Caco-2 (cell line): ENCODE results near the gene JAK1. TPM values are rescaled to one million over a fixed set of nuclear protein-coding genes. Genes with fewer than 3 reads are reported as not detected.

ENCODE experiments used
- BruUV-seq: library from RNA; stranded (reverse); fragments of 400-500 nt; replicated peaks from 2 replicates; lab custom pipeline; 2021; lab: Mats Ljungman, UMichigan
- CTCF ChIA-PET: fragments of 300-600 bp; sonication (Branson Sonifier 250); formaldehyde crosslinking; loops from one replicate; lab custom pipeline; 2022; ENCODE audit warnings: antibody characterized with exemption; lab: Charles Lee
- POLR2A ChIA-PET: fragments of 300-600 bp; sonication (Branson Sonifier 250); formaldehyde crosslinking; loops from one replicate; lab custom pipeline; 2022; ENCODE audit warnings: antibody characterized with exemption; lab: Charles Lee
- DNase-seq, 2 experiments: peaks; one replicate each; pipeline versions ENCODE4 v3.0.0 to v3.0.0-alpha.2; 2020 to 2022
- H3K27me3 ChIP-seq: replicated peaks from 2 replicates; pipeline ENCODE4 v1.6.0; 2011; ENCODE audit warnings: low read length; ENCODE audit not compliant: control insufficient read depth, insufficient read depth
- H3K36me3 ChIP-seq: 2 replicates; pipeline ENCODE4 v1.5.1; 2011; ENCODE audit warnings: low read length; ENCODE audit not compliant: control insufficient read depth, insufficient read depth
- H3K4me1 ChIP-seq: fragments of 250-450 bp; sonication (Bioruptor Pico); 2 replicates; pipeline ENCODE4 v1.5.1; 2020; ENCODE audit warnings: mild to moderate bottlenecking
- H3K4me3 ChIP-seq: 2 replicates; pipeline ENCODE4 v1.5.1; 2011; ENCODE audit warnings: low read depth, mild to moderate bottlenecking, control low read depth, low read length
- H3K9me3 ChIP-seq: fragments of 250-450 bp; sonication (Bioruptor Pico); 2 replicates; pipeline ENCODE4 v1.5.1; 2020; ENCODE audit warnings: mild to moderate bottlenecking, moderate library complexity
- H3K27ac Mint-ChIP-seq: one replicate; pipeline ENCODE4 v1.8.0; 2022; ENCODE audit warnings: mixed read lengths; ENCODE audit not compliant: unreplicated experiment
- H3K27me3 Mint-ChIP-seq: one replicate; pipeline ENCODE4 v1.8.0; 2022; ENCODE audit warnings: mixed read lengths; ENCODE audit not compliant: insufficient read depth, unreplicated experiment
- H3K36me3 Mint-ChIP-seq: one replicate; pipeline ENCODE4 v1.8.0; 2022; ENCODE audit warnings: mild to moderate bottlenecking, mixed read lengths; ENCODE audit not compliant: insufficient read depth, unreplicated experiment
- H3K4me1 Mint-ChIP-seq: one replicate; pipeline ENCODE4 v1.8.0; 2022; ENCODE audit warnings: low read depth, mixed read lengths; ENCODE audit not compliant: unreplicated experiment
- H3K4me3 Mint-ChIP-seq: one replicate; pipeline ENCODE4 v1.8.0; 2022; ENCODE audit warnings: mild to moderate bottlenecking, moderate library complexity, mixed read lengths; ENCODE audit not compliant: unreplicated experiment
- H3K9me3 Mint-ChIP-seq: one replicate; pipeline ENCODE4 v1.8.0; 2022; ENCODE audit warnings: mixed read lengths; ENCODE audit not compliant: unreplicated experiment
- CTCF ChIP-seq, 2 experiments: fragments of 200-600 bp in 1 of 2; IDR thresholded peaks; 1 replicate in 1 of 2; 2 replicates in 1 of 2; pipeline versions ENCODE4 v1.5.1 to v1.8.0; 2011 to 2022; ENCODE audit warnings: antibody characterized with exemption in 1 of 2, control low read depth in 1 of 2, inconsistent platforms in 1 of 2, low read depth in 1 of 2, low read length in 1 of 2, mild to moderate bottlenecking in 1 of 2, moderate library complexity in 1 of 2; ENCODE audit not compliant: insufficient read depth in 1 of 2, severe bottlenecking in 1 of 2, unreplicated experiment in 1 of 2
- intact Hi-C: fragments of 100-400 bp; cut with micrococcal nuclease; formaldehyde crosslinking; loops from one replicate; pipeline ENCODE4 v1.10.0; 2022; ENCODE audit not compliant: unreplicated experiment
- total RNA-seq: library from RNA; stranded (reverse); gene quantifications from 2 replicates; pipeline ENCODE4 v1.2.3, GENCODE V29; 2022

JAK1 gene
- total RNA-seq, 1 experiment from 2014 or later, result 35.5 TPM

GRCh38 chr1:64851664-64852063 is 114.7 kb downstream of the JAK1 start:
- Histone ChIP-seq H3K9me3 (no peaks in the 10 kb centered on the region), H3K27me3 (no peaks in the 10 kb centered on the region), H3K36me3 (no peaks in the 10 kb centered on the region), H3K4me3 (no peak overlapping the region), H3K4me1 (no peaks in the 10 kb centered on the region)
- Mint-ChIP-seq H3K4me3 (no peak overlapping the region), H3K4me1 (no peaks in the 10 kb centered on the region), H3K9me3 (no peaks in the 10 kb centered on the region), H3K27me3 (no peaks in the 10 kb centered on the region), H3K36me3 (no peaks in the 10 kb centered on the region), H3K27ac (no peak overlapping the region)
- ChIA-PET POLR2A (no interaction called here), CTCF (no interaction called here)
- DNase-seq, result no peak
- intact Hi-C loops, result no loop called here
- no peak for TF ChIP-seq CTCF (IDR thresholded peaks at IDR 0.05; ENCODE audit: insufficient read depth in 1 of 2, low read depth in 1 of 2, low read length in 1 of 2, severe bottlenecking in 1 of 2, unreplicated experiment in 1 of 2)
- BruUV-seq, result no TSS peak

GRCh38 chr1:64850846-64851245 is 115.5 kb downstream of the JAK1 start:
- Histone ChIP-seq H3K9me3 (no peaks in the 10 kb centered on the region), H3K4me3 (no peak overlapping the region), H3K27me3 (no peaks in the 10 kb centered on the region), H3K4me1 (no peaks in the 10 kb centered on the region), H3K36me3 (no peaks in the 10 kb centered on the region)
- no peak overlapping the region for H3K4me3 Mint-ChIP-seq
- H3K27ac Mint-ChIP-seq, result no peak overlapping the region
- no peak for TF ChIP-seq CTCF (IDR thresholded peaks at IDR 0.05; ENCODE audit: insufficient read depth in 1 of 2, low read depth in 1 of 2, low read length in 1 of 2, severe bottlenecking in 1 of 2, unreplicated experiment in 1 of 2)
- BruUV-seq, result no TSS peak
- no peak for DNase-seq
- intact Hi-C loops, result no loop called here
- H3K9me3 Mint-ChIP-seq, result no peaks in the 10 kb centered on the region
- ChIA-PET CTCF (no interaction called here), POLR2A (no interaction called here)
- H3K4me1 Mint-ChIP-seq, result no peaks in the 10 kb centered on the region
- H3K36me3 Mint-ChIP-seq, result peaks cover 8% of the 10 kb centered on the region
- no peaks in the 10 kb centered on the region for H3K27me3 Mint-ChIP-seq

GRCh38 chr1:64849942-64850341 is 116.4 kb downstream of the JAK1 start:
- TF ChIP-seq CTCF (IDR thresholded peaks at IDR 0.05; ENCODE audit: insufficient read depth in 1 of 2, low read depth in 1 of 2, low read length in 1 of 2, severe bottlenecking in 1 of 2, unreplicated experiment in 1 of 2), result no peak
- Histone ChIP-seq H3K9me3 (no peaks in the 10 kb centered on the region), H3K4me1 (no peaks in the 10 kb centered on the region), H3K27me3 (no peaks in the 10 kb centered on the region), H3K36me3 (no peaks in the 10 kb centered on the region), H3K4me3 (no peak overlapping the region)
- H3K36me3 Mint-ChIP-seq, result peaks cover 8% of the 10 kb centered on the region
- CTCF ChIA-PET, result no interaction called here
- BruUV-seq, result no TSS peak
- no peaks in the 10 kb centered on the region for H3K9me3 Mint-ChIP-seq
- H3K27ac Mint-ChIP-seq, result no peak overlapping the region
- no peaks in the 10 kb centered on the region for H3K4me1 Mint-ChIP-seq
- POLR2A ChIA-PET, result no interaction called here
- no peak for DNase-seq
- intact Hi-C loops, result no loop called here
- no peak overlapping the region for H3K4me3 Mint-ChIP-seq
- H3K27me3 Mint-ChIP-seq, result no peaks in the 10 kb centered on the region
